Trophoblast cell (in vitro differentiated cells and primary cell): ENCODE data around the gene URI1.

ENCODE experiments used
- DNase-seq, 2 donors: peaks; one replicate each; pipeline ENCODE4 v3.0.0-alpha.2; 2016
- H2AFZ ChIP-seq: 2 replicates; pipeline ENCODE4 v1.6.1; 2013; ENCODE audit warnings: low read length, moderate library complexity, mild to moderate bottlenecking; ENCODE audit not compliant: insufficient read depth, poor library complexity
- H2AK5ac ChIP-seq: 2 replicates; pipeline ENCODE4 v1.6.1; 2013; ENCODE audit warnings: mild to moderate bottlenecking, low read length
- H2BK120ac ChIP-seq: 2 replicates; pipeline ENCODE4 v1.6.1; 2013; ENCODE audit warnings: low read length, mild to moderate bottlenecking, moderate library complexity; ENCODE audit not compliant: insufficient read depth, poor library complexity
- H2BK12ac ChIP-seq: 2 replicates; pipeline ENCODE4 v1.6.1; 2013; ENCODE audit warnings: mild to moderate bottlenecking, low read length, moderate library complexity
- H2BK5ac ChIP-seq: 2 replicates; pipeline ENCODE4 v1.6.1; 2013; ENCODE audit warnings: low read length, low read depth, moderate library complexity, mild to moderate bottlenecking; ENCODE audit not compliant: poor library complexity
- H3K14ac ChIP-seq: 2 replicates; pipeline ENCODE4 v1.6.1; 2013; ENCODE audit warnings: mild to moderate bottlenecking, low read length
- H3K18ac ChIP-seq: 2 replicates; pipeline ENCODE4 v1.6.1; 2013; ENCODE audit warnings: mild to moderate bottlenecking, low read length
- H3K23ac ChIP-seq: 2 replicates; pipeline ENCODE4 v1.6.1; 2013; ENCODE audit warnings: low read length
- H3K27ac ChIP-seq: 2 replicates; pipeline ENCODE4 v1.5.1; 2013; ENCODE audit warnings: low read depth, mild to moderate bottlenecking, inconsistent platforms, low read length, moderate library complexity
- H3K27me3 ChIP-seq: 2 replicates; pipeline ENCODE4 v1.6.1; 2013; ENCODE audit warnings: inconsistent platforms, mild to moderate bottlenecking, low read length, moderate library complexity; ENCODE audit not compliant: insufficient read depth
- H3K36me3 ChIP-seq, 2 experiments: 1 replicate in 1 of 2; 2 replicates in 1 of 2; pipeline ENCODE4 v1.6.1; 2013; ENCODE audit warnings: low read length in 2 of 2, mild to moderate bottlenecking in 2 of 2, moderate library complexity in 1 of 2; ENCODE audit not compliant: insufficient read depth in 2 of 2, control insufficient read depth in 1 of 2
- H3K4ac ChIP-seq: 2 replicates; pipeline ENCODE4 v1.6.1; 2013; ENCODE audit warnings: low read depth, mild to moderate bottlenecking, low read length, moderate library complexity
- H3K4me1 ChIP-seq, 2 experiments: 1 replicate in 1 of 2; 2 replicates in 1 of 2; pipeline ENCODE4 v1.6.1; 2013; ENCODE audit warnings: low read length in 2 of 2, mild to moderate bottlenecking in 2 of 2, moderate library complexity in 1 of 2; ENCODE audit not compliant: insufficient read depth in 2 of 2, control insufficient read depth in 1 of 2
- H3K4me2 ChIP-seq: 2 replicates; pipeline ENCODE4 v1.6.1; 2013; ENCODE audit warnings: inconsistent platforms, mild to moderate bottlenecking, low read length, moderate library complexity
- H3K4me3 ChIP-seq: 2 replicates; pipeline ENCODE4 v1.5.1; 2013; ENCODE audit warnings: mild to moderate bottlenecking, low read depth, low read length, inconsistent platforms
- H3K79me1 ChIP-seq: one replicate; pipeline ENCODE4 v1.6.1; 2013; ENCODE audit warnings: low read length
- H3K79me2 ChIP-seq: 2 replicates; pipeline ENCODE4 v1.6.1; 2013; ENCODE audit warnings: low read length, mild to moderate bottlenecking; ENCODE audit not compliant: control insufficient read depth, insufficient read depth, poor library complexity
- H3K9ac ChIP-seq: 2 replicates; pipeline ENCODE4 v1.6.1; 2013; ENCODE audit warnings: mild to moderate bottlenecking, low read length
- H3K9me3 ChIP-seq: 2 replicates; pipeline ENCODE4 v1.6.1; 2013; ENCODE audit warnings: low read depth, mild to moderate bottlenecking, control low read depth, inconsistent platforms, low read length; ENCODE audit not compliant: insufficient read depth
- H4K12ac ChIP-seq: 2 replicates; pipeline ENCODE4 v1.6.1; 2013; ENCODE audit warnings: low read depth, mild to moderate bottlenecking, low read length, moderate library complexity
- H4K8ac ChIP-seq: 2 replicates; pipeline ENCODE4 v1.6.1; 2013; ENCODE audit warnings: low read depth, mild to moderate bottlenecking, low read length, moderate library complexity
- H4K91ac ChIP-seq: one replicate; pipeline ENCODE4 v1.6.1; 2013; ENCODE audit warnings: low read depth, mild to moderate bottlenecking, low read length, moderate library complexity
- WGBS: extraction: QIAGEN DNeasy Blood & Tissue Kit; methylation state at CpG from one replicate; pipeline ENCODE4 v1.1.7; 2013; ENCODE audit warnings: missing lambda C conversion rate; ENCODE audit not compliant: insufficient read length, insufficient coverage; ENCODE audit errors: extremely low coverage; 5-methylcytosine and 5-hydroxymethylcytosine counted together

URI1 gene

GRCh38 chr19:29940971-29941585, 961 bp upstream of the URI1 start:
- H3K4ac ChIP-seq: no peak overlapping the region
- H4K12ac ChIP-seq: no peak overlapping the region
- no peak overlapping the region for H2AFZ ChIP-seq
- H3K4me2 ChIP-seq: no peak overlapping the region
- no peaks in the 10 kb centered on the region for H3K9me3 ChIP-seq
- no peak for DNase-seq
- no peak overlapping the region for H3K27ac ChIP-seq
- no peaks in the 10 kb centered on the region for H3K27me3 ChIP-seq
- H3K9ac ChIP-seq: no peak overlapping the region
- H3K36me3 ChIP-seq: no peaks in the 10 kb centered on the region
- H2BK120ac ChIP-seq: no peak overlapping the region
- H3K4me1 ChIP-seq: peaks cover 0 to 5% of the 10 kb centered on the region in 2 experiments
- no peak overlapping the region for H3K14ac ChIP-seq
- H3K23ac ChIP-seq: no peak overlapping the region
- H4K8ac ChIP-seq: no peak overlapping the region
- no peak overlapping the region for H3K18ac ChIP-seq
- peaks cover 6% of the 10 kb centered on the region for H3K79me1 ChIP-seq
- H2BK5ac ChIP-seq: no peak overlapping the region
- H3K79me2 ChIP-seq: peaks cover 8% of the 10 kb centered on the region
- WGBS: no CpG with 5 or more reads among the region's 9 CpGs
- no peak overlapping the region for H2BK12ac ChIP-seq
- H2AK5ac ChIP-seq: no peak overlapping the region
- no peak overlapping the region for H3K4me3 ChIP-seq
- H4K91ac ChIP-seq: no peak overlapping the region

- Histone ChIP-seq H3K27me3 (no peaks in the 10 kb centered on the region), H3K79me2 (peaks cover 8% of the 10 kb centered on the region), H4K8ac (peak overlapping the region; percentile 94), H3K79me1 (peaks cover 6% of the 10 kb centered on the region), H3K4me1 (peaks cover 0 to 5% of the 10 kb centered on the region in 2 experiments), H3K4me2 (peak overlapping the region; percentile 82), H3K14ac (peak overlapping the region; percentile 92), H3K4me3 (peak overlapping the region; percentile 97), H3K4ac (peak overlapping the region; percentile 51), H2BK12ac (no peak overlapping the region), H3K27ac (peak overlapping the region; percentile 56), H3K36me3 (no peaks in the 10 kb centered on the region), H4K91ac (peak overlapping the region; percentile 90), H3K9me3 (no peaks in the 10 kb centered on the region), H2AK5ac (peak overlapping the region; percentile 2), H2BK5ac (peak overlapping the region; percentile 36), H3K18ac (peak overlapping the region; percentile 96), H4K12ac (peak overlapping the region; percentile 36), H3K23ac (no peak overlapping the region), H3K9ac (peak overlapping the region; percentile 91), H2BK120ac (no peak overlapping the region), H2AFZ (peak overlapping the region; percentile 91)
- DNase-seq: peak; percentile 39 to 59
- WGBS: no CpG with 5 or more reads among the region's 79 CpGs
Measured at GRCh38 chr19:29942404-29943261, 594 bp downstream of the URI1 start.

- Histone ChIP-seq H3K23ac (no peak overlapping the region), H2BK12ac (no peak overlapping the region), H2AK5ac (no peak overlapping the region), H2BK5ac (no peak overlapping the region), H3K27me3 (no peaks in the 10 kb centered on the region), H3K79me1 (peaks cover 6% of the 10 kb centered on the region), H2AFZ (peak overlapping the region; percentile 70), H3K18ac (no peak overlapping the region), H4K8ac (no peak overlapping the region), H3K9ac (no peak overlapping the region), H4K12ac (no peak overlapping the region), H4K91ac (no peak overlapping the region), H2BK120ac (no peak overlapping the region), H3K36me3 (no peaks in the 10 kb centered on the region), H3K4me2 (no peak overlapping the region), H3K4me1 (peaks cover 0 to 5% of the 10 kb centered on the region in 2 experiments), H3K4ac (peak overlapping the region; percentile 88), H3K27ac (no peak overlapping the region), H3K79me2 (peaks cover 8% of the 10 kb centered on the region), H3K14ac (no peak overlapping the region), H3K9me3 (no peaks in the 10 kb centered on the region), H3K4me3 (no peak overlapping the region)
- peak in 1 of 2 donors; percentile 59 for DNase-seq
- WGBS: no CpG with 5 or more reads among the region's 8 CpGs
Measured at GRCh38 chr19:29943615-29944014, 1.6 kb downstream of the URI1 start.

GRCh38 chr19:29944390-29945012, 2.5 kb downstream of the URI1 start:
- WGBS: no CpG with 5 or more reads among the region's 8 CpGs
- Histone ChIP-seq H4K91ac (no peak overlapping the region), H3K36me3 (no peaks in the 10 kb centered on the region), H3K4me3 (no peak overlapping the region), H3K79me1 (peaks cover 6% of the 10 kb centered on the region), H2AK5ac (no peak overlapping the region), H3K14ac (no peak overlapping the region), H3K18ac (no peak overlapping the region), H2BK120ac (no peak overlapping the region), H3K23ac (no peak overlapping the region), H2BK12ac (no peak overlapping the region), H3K9ac (no peak overlapping the region), H4K8ac (no peak overlapping the region), H3K4me1 (peaks cover 0 to 5% of the 10 kb centered on the region in 2 experiments), H4K12ac (no peak overlapping the region), H2AFZ (no peak overlapping the region), H3K4me2 (no peak overlapping the region), H3K27me3 (no peaks in the 10 kb centered on the region), H3K27ac (no peak overlapping the region), H3K79me2 (peaks cover 8% of the 10 kb centered on the region), H3K4ac (no peak overlapping the region), H2BK5ac (no peak overlapping the region), H3K9me3 (no peaks in the 10 kb centered on the region)
- DNase-seq: no peak
